IPS-15b (cell line): ENCODE data around the gene TNIK.

Experiments
- H3K27me3 ChIP-seq: one replicate; pipeline ENCODE4 v1.6.1; 2013; ENCODE audit warnings: low read length; ENCODE audit not compliant: control insufficient read depth, insufficient read depth
- H3K36me3 ChIP-seq: one replicate; pipeline ENCODE4 v1.6.1; 2013; ENCODE audit warnings: low read length; ENCODE audit not compliant: control insufficient read depth, insufficient read depth
- H3K4me1 ChIP-seq: one replicate; pipeline ENCODE4 v1.6.1; 2013; ENCODE audit warnings: mild to moderate bottlenecking, low read length; ENCODE audit not compliant: control insufficient read depth, insufficient read depth
- H3K4me3 ChIP-seq: one replicate; pipeline ENCODE4 v1.5.1; 2013; ENCODE audit warnings: low read depth, low read length
- H3K9ac ChIP-seq: one replicate; pipeline ENCODE4 v1.6.1; 2013; ENCODE audit warnings: low read depth, mild to moderate bottlenecking, low read length
- H3K9me3 ChIP-seq: one replicate; pipeline ENCODE4 v1.6.1; 2013; ENCODE audit warnings: mild to moderate bottlenecking, low read length; ENCODE audit not compliant: control insufficient read depth, insufficient read depth

The TNIK gene

DNA sequence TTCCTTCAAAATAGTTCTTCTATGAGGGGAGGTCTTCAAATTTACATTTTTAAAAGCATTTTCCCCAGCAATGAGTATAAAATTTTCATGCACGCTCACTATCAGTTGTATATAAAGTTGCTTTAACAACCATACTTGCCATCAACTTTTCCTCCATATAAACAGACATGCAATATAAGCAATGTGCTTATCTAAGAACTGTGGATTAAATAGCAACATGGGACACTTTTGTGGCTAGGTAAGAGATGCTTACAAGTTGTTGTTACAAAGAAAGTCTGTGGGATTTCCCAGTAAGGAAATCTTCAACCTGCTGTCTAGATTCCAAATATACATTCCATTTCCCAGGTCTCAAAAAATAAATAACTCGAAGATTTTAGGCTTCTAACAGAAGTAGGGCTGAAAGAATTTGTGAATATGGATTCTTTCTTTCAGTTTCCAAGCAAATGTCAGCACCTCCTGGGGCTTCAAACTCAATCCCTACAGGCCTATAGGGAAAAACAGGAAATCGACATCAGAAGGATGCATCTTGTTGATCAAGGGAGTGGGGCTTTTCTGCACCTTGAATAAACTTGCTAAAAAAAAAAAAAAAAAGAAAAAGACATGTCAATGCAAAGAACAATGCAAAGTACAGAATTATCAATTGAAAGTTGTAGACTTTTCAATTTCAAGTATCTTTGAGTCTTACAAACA, 16.1 kb downstream of the TNIK start:
- H3K4me1 ChIP-seq = peaks cover 20% of the 10 kb centered on the region
- no peaks in the 10 kb centered on the region for H3K36me3 ChIP-seq
- H3K9me3 ChIP-seq = no peaks in the 10 kb centered on the region
- H3K27me3 ChIP-seq = no peaks in the 10 kb centered on the region
- H3K4me3 ChIP-seq = no peak overlapping the region
- no peak overlapping the region for H3K9ac ChIP-seq

DNA sequence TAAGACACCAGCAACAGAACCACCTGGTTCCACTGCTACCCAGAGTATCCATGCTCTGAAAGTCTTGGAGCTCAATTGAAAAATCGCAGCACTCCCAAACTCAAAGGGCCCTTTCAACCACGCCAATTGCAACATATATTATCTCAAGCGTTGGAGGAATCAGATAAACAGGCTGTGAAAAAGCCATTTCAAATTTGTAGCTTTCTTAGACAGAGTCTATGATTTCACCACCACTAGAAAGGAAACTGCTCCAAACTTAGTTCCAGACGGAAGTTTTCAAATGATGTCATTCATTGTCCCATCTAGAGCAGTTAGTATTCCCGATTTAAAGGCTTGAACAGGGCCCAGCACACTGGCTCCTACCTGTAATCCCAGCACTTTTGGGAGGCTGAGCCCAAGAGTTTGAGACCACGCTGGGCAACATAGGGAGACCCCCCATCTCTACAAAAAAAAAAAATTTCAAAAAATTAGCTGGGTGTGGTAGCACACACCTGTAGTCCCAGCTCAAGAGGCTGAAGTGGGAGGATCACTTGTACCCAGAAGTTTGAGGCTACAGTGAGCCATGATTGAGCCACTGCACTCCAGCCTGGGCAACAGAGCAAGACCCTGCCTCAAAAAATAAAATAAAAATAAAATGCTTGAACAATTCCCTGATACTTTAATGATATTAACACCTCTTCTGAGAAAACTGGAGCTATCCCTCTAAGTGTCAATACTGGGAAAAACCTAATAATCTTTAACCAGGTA, 16.8 kb downstream of the TNIK start:
- Histone ChIP-seq H3K36me3 (no peaks in the 10 kb centered on the region), H3K4me1 (peaks cover 20% of the 10 kb centered on the region), H3K9ac (no peak overlapping the region), H3K9me3 (no peaks in the 10 kb centered on the region), H3K4me3 (no peak overlapping the region), H3K27me3 (no peaks in the 10 kb centered on the region)

DNA sequence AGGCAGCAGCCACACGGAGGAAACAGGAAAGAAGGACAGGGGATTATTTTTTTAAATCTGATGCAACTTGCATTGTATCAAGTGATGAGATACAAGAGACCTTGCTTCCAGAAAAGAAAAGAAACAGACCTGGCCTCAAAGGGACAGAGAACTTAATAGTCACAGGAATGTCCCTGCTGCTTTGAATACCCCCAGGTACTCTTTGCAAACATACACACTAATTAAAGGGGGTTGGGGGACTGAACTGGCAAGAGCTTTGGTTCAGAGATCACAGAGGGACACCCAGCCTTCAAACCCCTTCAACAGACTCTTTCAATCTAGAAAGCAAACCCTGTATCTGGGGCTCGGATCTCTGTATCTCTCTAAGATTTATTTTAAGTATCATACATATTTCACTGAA, 18.0 kb downstream of the TNIK start:
- peaks cover 20% of the 10 kb centered on the region for H3K4me1 ChIP-seq
- H3K9me3 ChIP-seq = no peaks in the 10 kb centered on the region
- H3K9ac ChIP-seq = no peak overlapping the region
- H3K36me3 ChIP-seq = no peaks in the 10 kb centered on the region
- no peak overlapping the region for H3K4me3 ChIP-seq
- no peaks in the 10 kb centered on the region for H3K27me3 ChIP-seq

DNA sequence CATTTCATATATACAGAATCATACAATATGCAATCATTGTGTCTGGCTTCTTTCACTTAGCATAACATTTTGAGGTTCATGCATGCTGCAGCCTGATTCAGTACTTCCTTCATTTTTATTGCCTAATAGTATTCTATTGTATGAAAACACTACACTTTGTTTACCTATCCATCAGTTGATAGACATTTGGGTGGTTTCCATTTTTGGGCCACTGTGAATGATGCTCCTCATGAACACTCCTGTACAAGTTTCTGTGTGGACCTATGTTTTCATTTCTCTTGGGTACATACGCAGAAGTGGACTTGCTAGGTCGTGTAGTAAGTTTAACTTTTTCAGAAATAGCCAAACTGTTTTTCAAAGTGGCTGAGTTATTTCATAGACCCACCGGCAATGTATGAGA, 18.8 kb downstream of the TNIK start:
- peaks cover 20% of the 10 kb centered on the region for H3K4me1 ChIP-seq
- no peak overlapping the region for H3K9ac ChIP-seq
- no peak overlapping the region for H3K4me3 ChIP-seq
- no peaks in the 10 kb centered on the region for H3K9me3 ChIP-seq
- no peaks in the 10 kb centered on the region for H3K36me3 ChIP-seq
- no peaks in the 10 kb centered on the region for H3K27me3 ChIP-seq

DNA sequence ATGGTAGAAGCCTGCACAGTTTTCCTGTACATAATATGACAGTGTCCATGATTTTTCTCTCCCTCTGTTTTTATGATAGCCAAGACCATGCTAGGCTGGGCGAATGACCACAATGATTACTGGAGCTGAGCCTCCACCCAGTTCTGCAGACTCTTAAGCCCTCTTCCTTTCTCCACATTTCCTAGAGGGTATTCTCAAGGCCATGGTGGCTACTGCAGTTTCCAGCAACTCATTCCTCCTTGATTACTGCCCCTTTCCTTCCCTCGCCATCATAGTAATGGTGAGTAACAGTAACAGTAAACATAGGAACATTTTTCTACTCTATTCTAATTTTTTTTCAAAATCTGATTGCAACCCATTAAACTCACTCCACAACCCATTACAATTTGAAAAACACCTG, 20.2 kb downstream of the TNIK start:
- H3K4me1 ChIP-seq = peaks cover 20% of the 10 kb centered on the region
- no peaks in the 10 kb centered on the region for H3K9me3 ChIP-seq

DNA sequence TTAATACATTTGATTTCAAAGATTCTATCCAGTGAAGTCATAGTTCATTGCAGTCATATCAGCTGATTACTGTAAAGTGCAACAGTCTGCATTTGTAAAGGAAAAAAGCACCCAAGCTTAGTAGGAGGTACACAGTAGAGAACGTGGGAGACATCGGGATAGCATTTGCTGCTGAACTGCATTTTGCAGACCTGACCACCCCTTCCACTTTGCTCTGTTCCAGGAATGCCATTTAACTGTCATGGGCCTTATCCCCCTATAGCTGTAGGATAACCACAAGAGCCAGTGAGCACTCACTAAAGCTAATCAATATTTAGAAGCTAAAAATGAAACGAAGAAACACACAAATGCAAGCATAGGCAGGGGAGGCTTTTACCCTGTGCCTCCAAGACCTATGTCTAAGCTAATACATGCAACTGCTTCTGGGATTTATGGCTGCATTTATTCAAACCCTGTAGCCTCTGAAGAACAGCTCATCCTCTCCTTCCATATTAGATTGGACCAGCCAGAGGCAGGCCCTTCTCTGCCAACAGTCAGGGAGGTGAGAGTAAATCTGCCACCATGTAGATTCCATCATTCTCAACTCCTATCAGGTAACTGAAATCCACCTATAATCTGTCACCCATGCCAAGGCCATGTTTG, 23.0 kb downstream of the TNIK start:
- no peaks in the 10 kb centered on the region for H3K36me3 ChIP-seq

More for the DNA sequence above, 20.2 kb downstream of the TNIK start:
- Histone ChIP-seq H3K9ac (no peak overlapping the region), H3K36me3 (no peaks in the 10 kb centered on the region), H3K4me3 (no peak overlapping the region), H3K27me3 (no peaks in the 10 kb centered on the region)

DNA sequence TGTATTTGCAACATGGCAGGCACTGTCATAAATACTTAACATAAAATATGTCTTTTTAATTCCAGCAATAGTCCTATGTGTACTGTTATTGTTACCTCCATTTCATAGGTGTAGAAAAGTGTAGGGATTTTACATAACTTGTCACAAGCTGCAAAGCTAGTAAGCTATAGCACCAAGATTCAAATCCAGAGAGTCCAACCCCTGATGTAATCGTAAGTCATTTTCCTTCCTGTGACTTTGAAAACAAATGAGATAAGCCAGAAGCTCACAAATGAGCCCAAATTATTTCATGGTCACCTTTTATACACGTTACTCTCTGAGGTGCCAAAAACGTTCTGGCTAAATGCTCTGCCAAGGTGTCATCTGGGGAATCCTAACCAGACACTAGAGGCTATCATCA, 23.8 kb downstream of the TNIK start:
- peaks cover 2% of the 10 kb centered on the region for H3K4me1 ChIP-seq
- no peaks in the 10 kb centered on the region for H3K27me3 ChIP-seq
- no peaks in the 10 kb centered on the region for H3K36me3 ChIP-seq
- H3K9ac ChIP-seq = no peak overlapping the region
- H3K4me3 ChIP-seq = no peak overlapping the region
- no peaks in the 10 kb centered on the region for H3K9me3 ChIP-seq

More for the DNA sequence above, 23.0 kb downstream of the TNIK start:
- no peak overlapping the region for H3K4me3 ChIP-seq
- no peaks in the 10 kb centered on the region for H3K9me3 ChIP-seq
- no peak overlapping the region for H3K9ac ChIP-seq
- H3K4me1 ChIP-seq = peaks cover 7% of the 10 kb centered on the region
- no peaks in the 10 kb centered on the region for H3K27me3 ChIP-seq

DNA sequence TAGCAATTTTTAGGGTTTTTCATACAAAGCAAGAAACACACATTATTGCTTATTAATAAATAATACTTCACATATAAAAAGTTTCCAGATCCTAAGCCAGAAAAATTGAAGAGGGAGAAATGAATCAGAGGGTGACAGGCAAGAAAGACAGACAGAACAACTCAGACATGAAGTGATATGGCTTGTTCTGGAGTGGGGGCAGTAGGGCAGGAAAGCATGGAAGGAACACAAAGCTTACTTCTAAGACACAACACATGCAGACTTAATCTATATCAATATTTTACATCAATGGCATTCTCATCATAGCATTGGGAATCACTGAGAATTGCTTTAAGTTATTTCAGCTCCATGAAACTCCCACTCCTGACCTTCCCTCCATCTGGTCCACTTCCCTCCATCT, 24.4 kb downstream of the TNIK start:
- Histone ChIP-seq H3K4me1 (no peaks in the 10 kb centered on the region), H3K9ac (no peak overlapping the region), H3K9me3 (no peaks in the 10 kb centered on the region), H3K27me3 (no peaks in the 10 kb centered on the region), H3K36me3 (no peaks in the 10 kb centered on the region), H3K4me3 (no peak overlapping the region)

DNA sequence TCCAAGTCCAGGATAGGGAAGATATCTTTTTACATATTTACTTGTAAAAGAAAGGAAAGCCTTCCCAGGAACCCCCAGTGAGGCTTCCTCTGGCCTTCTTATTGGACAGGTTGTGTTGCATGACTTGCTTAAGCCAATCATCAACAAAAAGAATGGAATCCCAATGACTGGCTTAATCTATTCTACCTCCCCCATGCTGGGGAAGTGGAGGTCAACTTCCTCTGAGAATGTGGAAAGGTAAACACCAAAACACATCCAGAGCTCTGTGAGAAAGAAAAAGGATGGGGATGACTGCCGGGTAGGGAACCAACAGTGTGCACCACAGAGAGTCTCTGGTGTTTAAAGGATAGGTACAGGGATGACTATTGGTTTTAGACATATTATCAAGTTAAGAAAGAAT, 25.1 kb downstream of the TNIK start:
- Histone ChIP-seq H3K27me3 (no peaks in the 10 kb centered on the region), H3K4me1 (no peaks in the 10 kb centered on the region), H3K9ac (no peak overlapping the region), H3K36me3 (no peaks in the 10 kb centered on the region), H3K4me3 (no peak overlapping the region), H3K9me3 (no peaks in the 10 kb centered on the region)

DNA sequence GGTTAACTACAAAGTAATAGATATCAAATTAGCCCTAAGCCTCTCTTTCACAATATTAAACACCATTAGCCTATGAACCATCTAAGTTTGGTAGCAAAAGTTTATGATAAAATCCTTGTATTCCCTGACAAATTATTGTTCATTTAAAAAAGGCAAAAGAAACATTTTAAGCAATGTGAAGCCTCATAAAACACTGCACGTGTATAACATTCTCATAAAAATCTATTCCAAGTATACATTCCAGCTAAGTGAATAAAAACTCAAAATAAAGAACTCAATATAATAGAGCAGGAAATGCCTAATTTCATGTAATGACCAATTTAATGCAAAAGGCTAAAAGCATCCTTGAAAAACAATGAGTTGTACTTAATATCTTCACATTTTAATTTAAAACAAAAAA, 27.7 kb downstream of the TNIK start:
- no peaks in the 10 kb centered on the region for H3K9me3 ChIP-seq
- H3K36me3 ChIP-seq = no peaks in the 10 kb centered on the region
- no peaks in the 10 kb centered on the region for H3K27me3 ChIP-seq
- H3K9ac ChIP-seq = no peak overlapping the region
- H3K4me3 ChIP-seq = no peak overlapping the region
- H3K4me1 ChIP-seq = peaks cover 19% of the 10 kb centered on the region

DNA sequence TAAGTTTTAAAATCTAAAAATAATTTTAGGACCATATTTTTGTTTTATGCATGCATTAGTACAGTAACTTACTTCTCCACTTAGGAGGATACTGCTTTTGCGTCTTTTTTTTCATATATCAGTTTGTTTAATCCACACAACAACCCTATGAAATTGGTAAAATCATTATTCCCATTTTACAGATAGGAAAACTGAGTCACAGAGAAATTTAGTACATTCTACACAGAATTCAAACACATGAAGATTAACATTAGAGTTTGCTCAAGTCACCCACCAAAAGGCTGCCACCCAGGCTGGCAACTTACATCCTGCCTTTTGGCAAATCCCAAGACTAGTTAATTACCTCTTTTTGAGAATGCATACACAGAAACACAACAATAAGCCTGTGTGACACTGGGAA, 28.7 kb downstream of the TNIK start:
- H3K27me3 ChIP-seq = no peaks in the 10 kb centered on the region
- H3K4me1 ChIP-seq = peaks cover 21% of the 10 kb centered on the region
- no peak overlapping the region for H3K4me3 ChIP-seq
- no peaks in the 10 kb centered on the region for H3K36me3 ChIP-seq
- H3K9ac ChIP-seq = no peak overlapping the region
- no peaks in the 10 kb centered on the region for H3K9me3 ChIP-seq

DNA sequence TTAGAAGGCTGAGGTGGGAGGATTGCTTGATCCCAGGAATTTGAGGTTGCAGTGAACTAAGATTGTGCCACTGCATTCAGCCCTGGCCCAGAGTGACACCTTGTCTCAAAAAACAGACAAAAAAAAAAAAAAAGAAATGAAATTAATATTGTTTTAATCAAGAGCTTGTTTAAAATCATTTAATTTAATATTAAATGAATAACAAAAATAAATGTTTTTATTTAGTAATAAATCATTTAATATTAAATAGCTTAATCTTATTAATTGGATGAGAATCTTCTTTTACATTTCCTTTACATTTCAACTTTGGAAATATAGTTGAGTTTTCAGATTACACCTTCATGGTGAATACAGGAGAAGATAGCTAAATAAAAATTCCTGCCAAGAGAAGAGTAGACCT, 29.7 kb downstream of the TNIK start:
- Histone ChIP-seq H3K4me3 (no peak overlapping the region), H3K4me1 (peaks cover 21% of the 10 kb centered on the region), H3K9me3 (no peaks in the 10 kb centered on the region), H3K36me3 (no peaks in the 10 kb centered on the region), H3K27me3 (no peaks in the 10 kb centered on the region), H3K9ac (no peak overlapping the region)
